Measurements from ENCODE around the gene CA10. TPM values are rescaled to one million over a fixed set of nuclear protein-coding genes. Genes with fewer than 3 reads are reported as not detected.

The CA10 gene
- polyA plus RNA-seq, 1 donor from 2014 or later: 6.2 TPM

DNA sequence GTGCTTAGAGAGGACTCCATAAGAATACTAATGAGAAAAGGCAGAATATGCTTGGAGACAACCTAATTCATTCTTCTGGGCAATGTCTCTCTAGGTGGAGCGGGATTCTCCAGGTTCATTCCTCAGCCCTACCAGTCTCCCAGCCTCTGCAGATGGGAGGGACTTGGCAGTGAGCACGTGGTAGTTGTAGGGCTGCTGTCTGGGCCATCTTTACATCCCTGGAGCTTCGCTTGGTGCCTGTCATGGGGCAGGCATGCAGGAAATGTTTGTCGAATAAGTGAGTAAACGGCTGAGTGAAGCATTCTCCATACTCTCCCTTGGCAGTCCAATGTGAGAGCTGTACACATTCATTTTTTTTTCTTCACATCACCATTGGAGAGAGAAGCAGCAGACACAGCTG, 510.7 kb downstream of the CA10 start:
- no peak overlapping the region for H2AFZ ChIP-seq (ENCODE audit: low read depth, low read length)
- H3K27ac ChIP-seq (ENCODE audit: low read length): no peak overlapping the region
- no peak for TF ChIP-seq SMC3 (conservative IDR thresholded peaks at IDR 0.05; ENCODE audit: poor library complexity)
- no peak for TF ChIP-seq POLR2AphosphoS5 (IDR thresholded peaks at IDR 0.05)
- TF ChIP-seq, protein P1, sequence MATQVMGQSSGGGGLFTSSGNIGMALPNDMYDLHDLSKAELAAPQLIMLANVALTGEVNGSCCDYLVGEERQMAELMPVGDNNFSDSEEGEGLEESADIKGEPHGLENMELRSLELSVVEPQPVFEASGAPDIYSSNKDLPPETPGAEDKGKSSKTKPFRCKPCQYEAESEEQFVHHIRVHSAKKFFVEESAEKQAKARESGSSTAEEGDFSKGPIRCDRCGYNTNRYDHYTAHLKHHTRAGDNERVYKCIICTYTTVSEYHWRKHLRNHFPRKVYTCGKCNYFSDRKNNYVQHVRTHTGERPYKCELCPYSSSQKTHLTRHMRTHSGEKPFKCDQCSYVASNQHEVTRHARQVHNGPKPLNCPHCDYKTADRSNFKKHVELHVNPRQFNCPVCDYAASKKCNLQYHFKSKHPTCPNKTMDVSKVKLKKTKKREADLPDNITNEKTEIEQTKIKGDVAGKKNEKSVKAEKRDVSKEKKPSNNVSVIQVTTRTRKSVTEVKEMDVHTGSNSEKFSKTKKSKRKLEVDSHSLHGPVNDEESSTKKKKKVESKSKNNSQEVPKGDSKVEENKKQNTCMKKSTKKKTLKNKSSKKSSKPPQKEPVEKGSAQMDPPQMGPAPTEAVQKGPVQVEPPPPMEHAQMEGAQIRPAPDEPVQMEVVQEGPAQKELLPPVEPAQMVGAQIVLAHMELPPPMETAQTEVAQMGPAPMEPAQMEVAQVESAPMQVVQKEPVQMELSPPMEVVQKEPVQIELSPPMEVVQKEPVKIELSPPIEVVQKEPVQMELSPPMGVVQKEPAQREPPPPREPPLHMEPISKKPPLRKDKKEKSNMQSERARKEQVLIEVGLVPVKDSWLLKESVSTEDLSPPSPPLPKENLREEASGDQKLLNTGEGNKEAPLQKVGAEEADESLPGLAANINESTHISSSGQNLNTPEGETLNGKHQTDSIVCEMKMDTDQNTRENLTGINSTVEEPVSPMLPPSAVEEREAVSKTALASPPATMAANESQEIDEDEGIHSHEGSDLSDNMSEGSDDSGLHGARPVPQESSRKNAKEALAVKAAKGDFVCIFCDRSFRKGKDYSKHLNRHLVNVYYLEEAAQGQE (IDR thresholded peaks at IDR 0.05; ENCODE audit: borderline replicate concordance): no peak
- no peak for TF ChIP-seq MXI1 (conservative IDR thresholded peaks at IDR 0.05; ENCODE audit: poor library complexity, severe bottlenecking)
- no peak for TF ChIP-seq TAF1 (IDR thresholded peaks at IDR 0.05; ENCODE audit: low read depth)
- TF ChIP-seq CTCF (IDR thresholded peaks at IDR 0.05; ENCODE audit: poor library complexity, severe bottlenecking): no peak
- no peak for TF ChIP-seq RAD21 (conservative IDR thresholded peaks at IDR 0.05)
- TF ChIP-seq EZH2 (IDR thresholded peaks at IDR 0.05; ENCODE audit: borderline replicate concordance, insufficient read depth, low read length, poor library complexity, severe bottlenecking): no peak
- TF ChIP-seq EP300 (conservative IDR thresholded peaks at IDR 0.05; ENCODE audit: poor library complexity, severe bottlenecking): no peak
- H4K20me1 ChIP-seq (ENCODE audit: insufficient read depth): no peaks in the 10 kb centered on the region
- H3K4me3 ChIP-seq (ENCODE audit: low read length): no peak overlapping the region
- no peaks in the 10 kb centered on the region for H3K9me2 ChIP-seq (ENCODE audit: insufficient read depth, low read length)
- no peak overlapping the region for H3K9ac ChIP-seq (ENCODE audit: low read length)
- no peaks in the 10 kb centered on the region for H3F3A ChIP-seq (ENCODE audit: insufficient read depth, low read length, poor library complexity, severe bottlenecking)
- no peaks in the 10 kb centered on the region for H3K27me3 ChIP-seq (ENCODE audit: insufficient read depth, low read depth, low read length)
- no peaks in the 10 kb centered on the region for H3K9me3 ChIP-seq (ENCODE audit: low read length)
- no peaks in the 10 kb centered on the region for H3K79me2 ChIP-seq (replicated peaks; ENCODE audit: insufficient read depth, low read length)
- H3K36me3 ChIP-seq (ENCODE audit: insufficient read depth, low read length): no peaks in the 10 kb centered on the region
- H3K4me2 ChIP-seq (ENCODE audit: low read length): no peak overlapping the region

GRCh38 chr17:51647067-51647466, 511.4 kb downstream of the CA10 start:
- H3K9ac ChIP-seq (ENCODE audit: low read length): no peak overlapping the region
- TF ChIP-seq SMC3 (conservative IDR thresholded peaks at IDR 0.05; ENCODE audit: poor library complexity): no peak
- no peak for TF ChIP-seq CTCF (IDR thresholded peaks at IDR 0.05; ENCODE audit: poor library complexity, severe bottlenecking)
- no peak for TF ChIP-seq POLR2AphosphoS5 (IDR thresholded peaks at IDR 0.05)
- TF ChIP-seq EZH2 (IDR thresholded peaks at IDR 0.05; ENCODE audit: borderline replicate concordance, insufficient read depth, low read length, poor library complexity, severe bottlenecking): no peak
- no peak for TF ChIP-seq TAF1 (IDR thresholded peaks at IDR 0.05; ENCODE audit: low read depth)
- no peak for TF ChIP-seq EP300 (conservative IDR thresholded peaks at IDR 0.05; ENCODE audit: poor library complexity, severe bottlenecking)
- TF ChIP-seq, protein P1 (IDR thresholded peaks at IDR 0.05; ENCODE audit: borderline replicate concordance): no peak
- TF ChIP-seq MXI1 (conservative IDR thresholded peaks at IDR 0.05; ENCODE audit: poor library complexity, severe bottlenecking): no peak
- TF ChIP-seq RAD21 (conservative IDR thresholded peaks at IDR 0.05): no peak
- no peaks in the 10 kb centered on the region for H3F3A ChIP-seq (ENCODE audit: insufficient read depth, low read length, poor library complexity, severe bottlenecking)
- no peaks in the 10 kb centered on the region for H3K9me2 ChIP-seq (ENCODE audit: insufficient read depth, low read length)
- no peaks in the 10 kb centered on the region for H3K36me3 ChIP-seq (ENCODE audit: insufficient read depth, low read length)
- H3K27me3 ChIP-seq (ENCODE audit: insufficient read depth, low read depth, low read length): no peaks in the 10 kb centered on the region
- no peaks in the 10 kb centered on the region for H3K79me2 ChIP-seq (replicated peaks; ENCODE audit: insufficient read depth, low read length)
- H2AFZ ChIP-seq (ENCODE audit: low read depth, low read length): no peak overlapping the region
- no peak overlapping the region for H3K27ac ChIP-seq (ENCODE audit: low read length)
- H3K9me3 ChIP-seq (ENCODE audit: low read length): no peaks in the 10 kb centered on the region
- no peak overlapping the region for H3K4me2 ChIP-seq (ENCODE audit: low read length)
- H4K20me1 ChIP-seq (ENCODE audit: insufficient read depth): no peaks in the 10 kb centered on the region
- H3K4me3 ChIP-seq (ENCODE audit: low read length): no peak overlapping the region
